ELF-1 (cell line): ENCODE results near the gene IFNA2.
A peak's percentile ranks its signal among the peaks of the same experiment; 100 is the strongest.
"Not testable (repeated sequence)": the region's sequence is repeated elsewhere in the genome, so short reads cannot be mapped to it uniquely, and the experiment has no call there.

Source experiments
- DNase-seq: peaks from one replicate; pipeline ENCODE4 v3.0.0-alpha.2; 2016; ENCODE audit warnings: low read depth, low spot score

Gene IFNA2

DNA sequence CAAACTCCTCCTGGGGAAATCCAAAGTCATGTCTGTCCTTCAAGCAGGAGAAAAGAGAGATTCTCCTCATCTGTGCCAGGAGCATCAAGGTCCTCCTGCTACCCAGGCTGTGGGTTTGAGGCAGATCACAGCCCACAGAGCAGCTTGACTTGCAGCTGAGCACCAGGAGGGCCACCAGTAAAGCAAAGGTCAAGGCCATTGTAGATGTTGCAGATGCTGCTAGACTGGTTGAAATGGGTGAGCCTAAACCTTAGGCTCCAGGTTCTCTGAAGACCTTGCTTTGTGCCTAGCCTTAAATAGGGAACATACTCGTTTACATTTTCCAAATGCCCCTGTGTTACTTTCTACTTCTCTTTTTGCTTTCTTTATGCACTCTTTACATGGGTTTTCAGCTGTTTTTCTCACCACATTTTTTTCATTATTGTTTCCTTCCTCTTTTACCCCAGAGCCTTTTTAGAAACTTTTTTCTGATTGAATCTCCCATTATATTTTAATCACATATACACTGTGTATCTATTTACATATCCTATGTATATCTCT, at the start of gene IFNA2:
Gene IFNA2, minus strand, starts transcription at position 268 of the 540 bp plus-strand sequence. Its CDS starts 69 bp downstream, at position 199.
- DNase-seq: no peak

DNA sequence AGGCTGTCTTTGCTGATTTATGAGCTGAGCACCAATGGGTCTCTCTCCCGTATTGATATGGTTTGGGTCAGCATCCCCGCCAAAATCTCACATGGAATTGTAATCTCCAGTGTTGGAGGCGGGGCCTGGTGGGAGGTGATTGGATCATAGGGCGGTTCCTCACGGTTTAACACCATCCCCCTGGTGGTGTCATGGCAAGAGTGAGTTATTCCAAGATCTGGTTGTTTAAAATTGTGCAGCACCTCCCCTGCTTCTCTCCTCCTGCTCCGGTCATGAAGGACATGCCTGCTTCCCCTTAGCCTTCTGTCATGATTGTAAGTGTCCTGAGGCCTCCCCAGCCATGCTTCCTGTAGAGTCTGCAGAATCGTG, 49.8 kb upstream of the IFNA2 start:
- not testable (repeated sequence) for DNase-seq

DNA sequence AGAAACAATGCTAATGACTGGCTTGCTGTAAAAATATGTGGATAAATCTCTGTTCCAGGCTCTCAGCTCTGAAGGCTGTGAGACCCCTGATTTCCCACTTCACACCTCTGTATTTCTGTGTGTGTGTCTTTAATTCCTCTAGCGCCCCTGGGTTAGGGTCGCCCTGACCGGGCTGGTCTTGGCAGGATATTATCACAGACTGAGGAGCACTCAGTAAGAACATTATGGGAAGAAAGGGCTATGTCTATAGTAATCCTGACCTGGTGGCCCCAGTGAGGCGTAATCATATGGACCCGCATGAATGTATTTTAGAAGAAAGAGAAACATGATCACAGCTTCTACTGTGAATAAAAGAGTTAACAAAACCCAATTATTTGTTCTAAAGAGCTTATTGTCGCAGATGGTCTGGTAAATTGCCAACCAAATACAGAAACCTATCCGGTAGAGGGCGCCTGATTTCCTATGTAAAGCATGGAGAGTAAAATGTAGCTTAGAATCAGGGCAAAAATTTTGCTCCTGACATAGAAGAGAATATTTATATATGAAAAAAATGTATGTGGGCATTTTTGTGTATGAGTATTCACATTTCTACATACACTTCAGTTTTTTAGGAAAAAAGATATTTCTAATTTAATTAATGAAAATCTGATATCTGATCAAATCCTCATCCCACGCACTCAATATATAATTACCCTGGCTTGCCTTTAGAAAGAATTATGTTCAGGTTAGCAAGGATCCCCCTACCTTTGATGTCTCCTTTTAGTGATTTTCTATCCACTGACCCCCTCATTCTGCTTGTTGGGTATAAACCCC, 49.2 kb upstream of the IFNA2 start:
- DNase-seq: no peak

DNA sequence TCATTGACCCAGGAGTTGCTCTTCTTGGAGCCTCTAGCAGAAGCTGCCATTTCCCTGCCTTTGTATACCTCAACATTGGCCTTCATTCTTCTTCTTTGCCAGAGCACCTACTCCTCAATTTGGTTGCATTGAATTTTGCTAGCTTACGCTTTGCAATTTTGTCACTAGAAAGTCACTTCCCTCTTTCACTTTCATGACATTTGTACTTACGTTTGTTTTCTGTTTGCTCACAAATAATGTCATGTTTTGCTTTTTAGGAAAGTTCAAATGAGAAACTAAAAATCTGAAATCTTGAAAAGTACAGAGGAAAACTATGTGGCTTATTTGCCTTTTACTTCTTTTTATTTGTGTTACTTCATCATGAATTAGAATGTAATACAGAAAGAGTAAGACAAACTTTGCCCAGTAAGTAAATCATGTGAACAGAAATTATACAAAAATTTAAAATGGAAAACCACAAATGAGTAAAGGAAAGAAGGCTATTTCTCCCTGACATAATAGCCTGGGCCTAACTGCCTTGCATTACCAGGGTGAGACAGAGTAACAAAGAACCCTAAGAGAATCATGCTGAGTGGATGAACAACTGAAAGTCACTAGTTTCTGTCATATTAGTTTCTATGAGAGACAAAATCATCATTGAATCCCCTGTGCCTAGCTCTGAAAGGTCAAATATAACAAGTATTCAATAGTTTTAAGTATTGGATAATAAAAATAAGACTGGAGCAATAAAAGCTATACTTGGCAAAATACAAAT, 47.7 kb upstream of the IFNA2 start:
- DNase-seq: no peak

DNA sequence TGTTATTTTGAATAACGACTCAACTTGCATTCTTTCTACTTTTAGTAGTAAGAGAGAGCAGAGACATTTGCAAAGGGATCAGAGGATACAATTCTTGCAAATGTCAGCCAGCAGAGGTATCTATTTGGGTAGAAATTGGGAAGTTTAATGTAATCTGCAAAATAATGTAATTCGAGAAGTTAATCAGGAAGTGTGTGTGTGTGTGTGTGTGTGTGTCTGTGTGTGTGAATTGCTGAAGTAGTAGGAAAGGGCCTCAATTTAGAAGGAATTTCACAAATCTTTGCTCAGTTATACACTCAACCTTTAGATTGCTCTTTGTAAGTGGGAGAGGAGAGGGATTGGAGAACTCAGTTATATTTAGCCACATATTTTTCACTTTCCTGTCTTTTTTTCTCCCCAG, 44.0 kb upstream of the IFNA2 start:
- no peak for DNase-seq

DNA sequence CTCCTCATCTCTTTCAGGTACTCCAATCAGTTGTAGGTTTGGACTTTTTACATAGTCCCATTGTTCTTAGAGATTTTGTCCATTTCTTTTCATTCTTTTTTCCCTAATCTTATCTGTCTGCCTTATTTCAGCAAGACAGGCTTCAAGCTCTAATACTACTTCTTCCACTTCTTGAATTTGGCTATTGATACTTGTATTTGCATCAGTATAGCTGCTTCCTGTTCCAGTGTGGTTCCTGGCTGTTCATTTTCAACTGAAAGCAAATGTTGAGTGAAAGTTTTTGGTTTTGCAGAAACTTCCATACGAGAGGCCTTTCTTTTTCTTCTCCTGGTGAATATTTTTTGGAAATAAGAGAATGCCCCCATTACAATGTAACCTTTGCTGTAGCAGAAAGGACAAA, 43.0 kb upstream of the IFNA2 start:
- no peak for DNase-seq

DNA sequence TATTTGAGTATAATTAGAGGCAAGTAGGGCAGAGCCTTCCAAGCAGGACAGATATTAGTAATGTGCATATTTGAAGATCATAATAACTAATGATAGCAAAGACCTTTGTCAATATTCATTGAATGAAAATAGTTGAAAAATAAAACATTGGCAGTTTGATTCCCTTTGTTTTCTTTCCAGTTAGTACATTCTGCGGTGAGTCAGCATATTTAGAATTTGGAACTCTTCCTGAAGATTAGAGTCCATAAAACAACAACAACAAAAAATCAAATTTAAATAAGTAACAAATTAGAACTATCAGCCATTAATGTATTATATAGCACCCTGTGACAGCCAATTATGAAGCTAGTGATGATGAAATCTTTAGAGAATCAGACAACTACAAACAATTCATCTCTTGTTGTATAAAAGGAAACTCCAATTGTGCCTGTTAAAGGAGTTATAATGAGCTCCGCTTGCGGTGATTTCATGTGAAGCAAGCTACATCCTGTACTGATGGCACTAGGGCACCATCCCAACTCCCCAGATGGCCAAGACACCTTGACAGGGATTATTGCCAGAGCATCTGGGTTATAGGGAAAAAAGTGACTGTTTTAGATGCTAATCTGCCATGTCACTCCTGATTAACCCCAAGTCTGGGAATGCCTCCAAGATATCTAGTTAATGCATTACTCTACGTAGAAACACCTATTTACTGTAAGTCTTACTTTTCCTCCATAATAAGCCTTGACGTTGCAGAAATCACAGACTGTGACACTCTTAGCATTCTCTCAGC, 30.5 kb upstream of the IFNA2 start:
- DNase-seq: no peak

DNA sequence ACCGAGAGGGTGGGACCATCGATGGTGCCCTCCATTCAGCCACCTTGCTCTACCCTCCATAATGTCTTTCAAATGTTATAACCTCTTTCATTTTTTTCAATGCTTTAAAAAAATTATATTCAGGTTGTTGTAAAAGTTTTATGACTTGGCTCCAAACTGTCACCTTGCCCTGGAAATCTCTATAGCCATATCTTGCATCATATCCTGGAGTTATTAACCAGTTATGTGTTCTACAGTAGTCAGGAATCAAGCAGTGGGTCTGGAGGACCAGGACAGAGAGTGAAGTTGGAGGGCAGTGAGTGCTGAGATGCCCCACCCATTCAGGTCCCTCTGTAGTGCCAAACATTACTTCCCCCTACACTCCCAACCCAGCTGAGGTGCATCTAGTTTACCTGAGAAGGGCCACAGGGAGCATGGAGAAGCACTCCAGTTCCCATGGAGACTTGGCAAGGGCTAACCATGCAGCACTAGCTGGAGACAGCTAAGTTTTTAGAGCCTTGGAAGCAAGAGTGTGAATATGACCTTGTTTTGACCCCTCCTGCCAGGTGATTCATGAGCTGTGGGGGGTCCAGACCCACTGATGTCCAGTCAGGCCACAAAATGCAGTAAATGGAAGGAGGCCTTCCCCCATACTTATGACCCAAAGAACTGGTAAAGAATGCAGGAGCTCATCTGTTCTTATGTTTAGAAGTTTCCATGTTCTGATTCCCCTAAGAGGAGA, 29.2 kb upstream of the IFNA2 start:
- DNase-seq: no peak

DNA sequence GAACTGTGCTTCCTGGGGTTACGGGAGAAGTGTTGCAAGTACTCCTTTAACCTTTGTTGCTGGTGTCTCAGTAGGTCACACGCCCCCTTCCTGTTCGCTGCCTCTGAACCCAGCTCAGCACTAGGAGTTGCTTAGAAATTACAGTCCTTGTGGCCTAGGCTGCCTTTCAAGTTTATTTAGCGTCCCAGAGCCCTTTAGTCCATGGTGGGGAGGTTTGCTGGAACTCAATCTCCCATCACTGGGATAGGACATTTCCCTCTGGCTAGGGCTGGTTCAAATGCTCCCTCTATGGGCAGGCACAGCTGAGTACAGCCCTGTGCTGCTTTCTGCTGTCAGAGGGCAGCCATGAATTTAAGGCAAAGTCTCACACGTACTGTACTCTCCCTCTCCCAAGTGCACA, 28.4 kb upstream of the IFNA2 start:
- DNase-seq: peak; percentile 39

DNA sequence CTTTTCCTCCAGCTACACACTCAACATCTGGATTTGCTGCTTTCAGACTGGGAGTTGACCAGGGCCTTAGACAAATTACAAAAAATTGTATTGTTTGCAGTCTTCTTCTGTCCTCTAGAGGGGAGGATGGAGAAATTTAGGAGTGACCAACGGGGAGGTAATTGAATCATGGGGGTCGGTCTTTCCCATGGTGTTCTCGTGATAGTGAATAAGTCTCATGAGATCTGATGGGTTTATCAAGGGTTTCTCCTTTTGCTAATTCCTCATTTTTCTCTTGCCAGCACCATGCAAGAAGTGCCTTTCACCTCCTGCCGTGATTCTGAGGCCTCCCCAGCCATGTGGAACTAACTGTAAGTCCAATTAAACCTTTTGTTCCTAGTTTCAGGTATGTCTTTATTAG, 28.0 kb upstream of the IFNA2 start:
- no peak for DNase-seq

DNA sequence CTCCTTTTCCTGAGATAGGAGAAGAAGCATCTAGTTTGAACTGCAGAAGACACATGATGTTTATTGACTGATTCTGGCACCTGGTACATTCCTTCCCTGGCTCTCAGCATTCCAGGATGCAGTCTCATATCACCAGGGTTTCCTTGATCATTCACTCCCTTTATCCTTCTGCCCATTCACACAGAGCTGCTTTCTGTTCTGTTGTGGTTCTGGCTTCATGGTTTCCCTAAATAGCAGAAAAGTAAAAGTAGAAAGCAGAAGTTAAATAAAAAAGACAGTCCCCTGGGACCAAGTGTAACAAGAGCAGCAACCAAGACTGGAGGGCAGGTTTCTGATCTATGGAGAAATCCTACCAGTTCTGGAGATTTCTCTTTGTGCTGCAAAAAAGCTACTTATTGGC, 26.9 kb upstream of the IFNA2 start:
- DNase-seq: no peak

DNA sequence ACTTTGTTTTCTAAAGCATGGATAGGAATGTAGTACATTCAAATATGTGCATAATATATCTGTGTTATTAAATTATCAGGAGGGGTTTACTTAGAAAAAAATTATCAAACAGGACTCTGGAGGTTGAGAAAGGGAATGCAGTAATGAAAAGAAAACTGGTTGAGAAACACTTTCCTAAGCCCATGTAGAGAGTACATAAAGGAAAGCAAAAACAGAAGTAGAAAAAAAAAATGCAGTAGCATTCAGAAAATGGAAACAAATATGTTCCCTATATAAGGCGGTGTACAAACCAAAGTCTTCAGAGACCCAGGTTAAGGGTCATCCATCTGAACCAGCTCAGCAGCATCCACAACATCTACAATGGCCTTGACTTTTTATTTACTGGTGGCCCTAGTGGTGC, 23.6 kb upstream of the IFNA2 start, which contains the start of gene IFNA8:
Gene IFNA8, plus strand, starts transcription at position 301 of the 400 bp plus-strand sequence. Its CDS starts 60 bp downstream, at position 361.
- DNase-seq: no peak

DNA sequence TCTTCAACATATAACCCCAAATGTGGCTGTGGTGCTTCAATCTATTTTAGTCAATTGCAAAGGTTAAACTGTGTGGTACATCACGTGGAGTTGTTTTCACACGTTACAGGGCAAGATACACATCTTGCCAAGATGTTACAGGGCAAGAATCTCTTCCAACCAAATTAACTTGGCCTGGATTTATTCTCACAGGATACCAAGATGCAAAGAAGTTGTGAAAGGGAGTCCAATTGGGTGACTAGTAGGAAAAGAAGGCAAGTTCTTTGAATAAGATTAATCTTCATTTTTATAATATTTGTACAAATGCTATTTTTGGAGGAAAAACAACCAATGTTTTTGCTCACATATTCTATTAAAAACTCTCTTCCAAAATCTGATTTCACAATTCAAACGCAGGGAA, 18.9 kb upstream of the IFNA2 start:
- no peak for DNase-seq

DNA sequence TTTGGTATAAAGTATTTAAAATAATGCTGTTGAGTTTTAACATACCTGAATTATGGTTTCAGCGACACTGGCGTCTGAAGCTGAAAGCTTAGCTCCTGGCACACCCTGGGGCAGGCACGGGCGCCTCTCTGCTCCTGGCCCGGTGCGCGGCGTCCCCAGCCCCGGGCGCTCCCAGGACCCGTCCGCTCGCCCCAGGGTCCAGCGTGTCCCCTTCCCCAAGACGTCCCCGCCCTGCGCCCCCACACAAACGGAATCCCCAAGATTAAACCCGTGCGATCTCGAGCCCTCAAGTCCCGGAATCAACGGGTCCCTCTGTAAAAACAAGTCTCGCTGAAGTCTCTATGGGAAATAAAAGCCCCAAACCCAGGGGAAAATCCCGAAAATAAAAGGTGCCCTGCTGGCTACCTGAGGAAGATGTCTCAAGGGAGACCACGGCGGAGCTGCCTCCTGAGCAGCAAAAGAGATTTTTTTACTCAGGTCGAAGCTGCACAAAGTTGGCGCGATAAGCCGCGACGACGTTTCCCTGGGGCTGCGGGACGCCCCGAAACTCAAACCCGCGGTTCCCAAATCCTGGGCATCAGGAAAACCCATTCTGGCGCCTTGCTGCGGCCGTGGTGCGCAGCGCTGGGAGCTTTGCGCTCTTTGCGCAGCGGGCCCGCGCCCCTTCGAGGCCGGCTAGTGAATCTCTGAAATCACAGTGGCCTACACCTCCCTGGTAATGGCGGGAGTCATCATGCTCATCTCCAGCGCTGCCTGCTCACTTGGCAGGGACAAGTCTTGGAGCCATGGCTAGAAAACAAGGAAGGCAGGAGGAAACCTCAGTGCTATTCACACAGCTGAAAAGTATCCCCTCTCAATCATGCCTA, 17.4 kb upstream of the IFNA2 start:
- peak; percentile 72 for DNase-seq

DNA sequence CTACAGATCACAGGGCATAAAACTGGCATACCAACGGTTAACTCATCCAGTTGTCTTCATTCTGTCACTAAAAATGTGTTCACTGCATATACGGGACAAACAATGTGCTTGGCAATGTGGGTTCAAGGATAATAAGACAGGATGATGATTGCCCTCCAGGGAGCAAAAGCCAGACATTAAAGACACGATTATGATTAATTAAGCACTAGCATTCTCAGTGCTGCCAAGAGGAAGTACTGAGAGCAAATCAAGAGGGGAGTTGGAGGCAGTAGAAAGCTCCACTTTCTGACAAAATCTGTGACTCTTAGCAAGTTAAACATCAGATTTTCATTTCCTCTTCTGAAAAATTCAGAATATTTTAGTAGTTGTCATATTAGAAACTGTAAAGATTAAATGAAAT, 14.8 kb upstream of the IFNA2 start:
- no peak for DNase-seq

DNA sequence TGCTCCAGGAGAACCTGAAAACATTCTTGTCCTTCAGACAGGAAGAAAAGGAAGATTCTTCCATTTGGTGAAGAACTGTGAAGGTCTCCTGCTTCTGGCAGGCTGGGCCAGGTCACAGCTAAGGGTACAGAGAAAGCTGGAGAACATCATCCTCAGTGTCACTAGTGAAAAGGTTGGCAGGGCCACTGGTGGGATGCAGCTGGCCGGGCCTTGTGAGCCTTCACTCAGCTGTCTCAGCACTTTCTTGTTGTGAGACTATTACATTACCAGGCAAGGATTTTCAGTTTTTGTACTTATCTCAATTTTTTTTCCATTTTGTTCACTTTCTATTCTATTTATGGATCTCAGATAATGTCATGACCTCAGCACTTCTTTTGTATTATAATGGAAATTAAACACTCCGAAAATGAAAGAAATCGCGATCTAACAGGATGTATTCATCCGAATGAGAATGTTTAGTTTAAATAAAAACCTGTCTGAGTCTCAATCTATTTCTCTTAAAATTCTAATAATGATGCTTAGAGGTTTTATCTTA, 13.8 kb upstream of the IFNA2 start:
- no peak for DNase-seq

DNA sequence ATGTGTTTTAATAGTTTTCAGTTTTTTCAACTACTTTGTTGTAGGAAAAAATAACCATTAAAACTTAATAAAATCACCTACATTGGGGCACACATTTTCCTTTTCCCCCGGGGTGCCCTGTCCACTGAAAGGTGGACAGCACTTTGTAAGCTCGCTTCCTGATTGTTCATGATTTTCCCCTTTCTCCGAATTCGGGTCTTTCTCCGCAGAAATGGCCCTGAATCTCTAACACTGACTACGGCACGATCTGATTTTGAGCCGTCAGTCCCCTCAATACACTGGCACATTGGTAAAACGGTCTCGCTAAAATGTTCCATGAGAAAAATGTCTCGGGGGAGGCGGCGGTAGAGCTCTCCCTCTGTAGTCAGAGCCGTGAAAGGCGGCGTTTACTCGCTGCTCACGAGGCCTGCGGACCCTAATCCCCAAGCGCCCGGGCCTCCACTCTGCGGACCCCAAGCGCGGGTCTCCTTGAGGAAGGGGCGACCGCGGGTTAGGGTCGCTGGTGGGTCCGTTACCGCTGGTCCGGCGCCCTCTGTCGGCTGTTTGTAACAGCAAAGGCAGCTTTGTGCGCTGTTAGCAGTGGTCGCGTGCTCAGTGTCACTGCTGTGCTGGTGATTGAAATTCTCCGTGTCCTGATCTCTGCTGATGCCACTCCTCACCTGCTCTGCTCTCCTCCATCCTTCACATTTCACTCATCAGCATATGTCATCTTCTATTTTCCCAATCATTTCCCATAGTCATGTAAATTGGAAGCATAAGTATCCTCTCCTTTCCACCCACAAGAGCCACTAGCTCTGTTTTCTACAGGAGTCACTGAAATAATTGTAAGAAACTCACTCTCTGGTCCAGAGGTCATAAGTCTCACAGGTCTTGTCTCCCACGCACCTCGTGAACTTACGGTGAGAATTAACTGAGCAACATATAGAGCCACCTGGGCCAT, 10.8 kb upstream of the IFNA2 start:
- DNase-seq: peak; percentile 76

DNA sequence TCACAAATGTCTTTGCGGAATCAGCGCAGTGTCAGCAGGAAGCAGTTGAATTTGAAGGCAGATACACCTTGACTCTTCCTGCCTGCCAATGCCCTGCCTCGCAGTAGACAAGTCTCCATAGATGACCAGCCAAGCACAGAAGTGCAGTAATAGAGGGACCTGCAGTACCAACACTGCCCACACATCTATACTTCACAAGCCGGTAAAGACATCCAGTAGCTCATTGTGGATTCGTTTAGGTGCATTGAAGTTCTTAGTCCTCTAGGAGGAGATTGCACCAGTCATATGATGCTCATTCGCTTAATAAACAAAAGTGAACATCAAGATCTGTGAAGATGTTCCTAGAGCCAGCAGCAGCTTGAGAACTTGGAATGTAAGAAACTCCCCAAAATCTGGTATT, 7.1 kb upstream of the IFNA2 start:
- peak; percentile 32 for DNase-seq

DNA sequence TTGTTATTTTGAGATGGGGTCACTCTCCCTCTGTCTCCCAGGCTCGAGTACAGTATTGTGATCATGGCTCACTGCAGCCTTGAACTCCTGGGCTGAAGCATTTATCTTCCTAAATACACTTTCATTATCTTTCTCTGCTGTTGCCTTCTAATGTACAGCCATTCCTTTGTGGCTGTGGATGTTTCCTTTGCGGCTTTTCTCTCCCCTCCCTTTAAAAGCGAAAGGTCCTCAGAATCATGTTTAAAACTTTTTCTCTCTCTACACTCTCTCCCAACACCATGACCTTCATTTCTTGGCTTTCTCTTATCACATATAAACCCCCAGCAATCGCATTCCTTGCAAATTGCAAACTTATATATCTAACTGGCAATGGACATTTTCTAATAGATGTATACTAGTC, 1.6 kb downstream of the IFNA2 start:
- DNase-seq: no peak
